GM23338 (cell line): ENCODE data around the gene COL4A5. TPM values are rescaled to one million over a fixed set of nuclear protein-coding genes. Genes with fewer than 3 reads are reported as not detected.
A peak's percentile ranks its signal among the peaks of the same experiment; 100 is the strongest.

Experiments
- ATAC-seq: fragments of 200-7000 bp; cut with Tn5 transposase; 3 replicates; pipeline ENCODE4 v1.9.1; 2020
- DNase-seq: peaks from one replicate; pipeline ENCODE4 v3.0.0-alpha.2; 2015; ENCODE audit warnings: low spot score
- H2AFZ ChIP-seq: fragments of 200-600 bp; sonication (generic); 2 replicates; pipeline ENCODE4 v1.8.0; 2016; ENCODE audit warnings: antibody characterized with exemption, mild to moderate bottlenecking, moderate library complexity
- H3F3A ChIP-seq: fragments of 200-600 bp; sonication (generic); replicated peaks from 2 replicates; pipeline ENCODE4 v1.8.0; 2017; ENCODE audit warnings: antibody characterized with exemption, mixed run types, low read depth
- H3K27ac ChIP-seq: fragments of 200-600 bp; sonication (generic); 2 replicates; pipeline ENCODE4 v1.6.1; 2016; ENCODE audit warnings: low read depth
- H3K27me3 ChIP-seq: fragments of 200-600 bp; sonication (generic); 2 replicates; pipeline ENCODE4 v1.8.0; 2016; ENCODE audit warnings: mild to moderate bottlenecking, mixed run types, moderate library complexity; ENCODE audit not compliant: insufficient read depth
- H3K36me3 ChIP-seq: fragments of 200-600 bp; sonication (generic); 2 replicates; pipeline ENCODE4 v1.8.0; 2016; ENCODE audit warnings: mild to moderate bottlenecking; ENCODE audit not compliant: insufficient read depth
- H3K4me1 ChIP-seq: fragments of 200-600 bp; sonication (generic); 2 replicates; pipeline ENCODE4 v1.8.0; 2016; ENCODE audit warnings: mild to moderate bottlenecking, moderate library complexity; ENCODE audit not compliant: insufficient read depth
- H3K4me2 ChIP-seq: fragments of 200-600 bp; sonication (generic); 2 replicates; pipeline ENCODE4 v1.7.1; 2017; ENCODE audit warnings: mixed run types
- H3K4me3 ChIP-seq: fragments of 200-600 bp; sonication (generic); 2 replicates; pipeline ENCODE4 v1.6.1; 2016; ENCODE audit warnings: mixed run types
- H3K79me2 ChIP-seq: fragments of 200-600 bp; sonication (generic); replicated peaks from 2 replicates; pipeline ENCODE4 v1.8.0; 2017; ENCODE audit warnings: mild to moderate bottlenecking; ENCODE audit not compliant: insufficient read depth
- H3K9me2 ChIP-seq: fragments of 200-600 bp; sonication (generic); 2 replicates; pipeline ENCODE4 v1.8.0; 2017; ENCODE audit not compliant: insufficient read depth
- H4K20me1 ChIP-seq: fragments of 200-600 bp; sonication (generic); replicated peaks from 2 replicates; pipeline ENCODE4 v1.8.0; 2017; ENCODE audit warnings: mild to moderate bottlenecking; ENCODE audit not compliant: insufficient read depth
- H3K27ac Mint-ChIP-seq: 2 replicates; pipeline ENCODE4 v1.8.0; 2020; ENCODE audit warnings: inconsistent platforms, mild to moderate bottlenecking, moderate library complexity, mixed read lengths
- H3K27me3 Mint-ChIP-seq: 3 replicates; pipeline ENCODE4 v1.8.0; 2022; ENCODE audit warnings: low read depth, mild to moderate bottlenecking, moderate library complexity, mixed read lengths, inconsistent platforms; ENCODE audit not compliant: insufficient read depth, poor library complexity
- H3K36me3 Mint-ChIP-seq: 3 replicates; pipeline ENCODE4 v1.8.0; 2021; ENCODE audit warnings: low read depth, mild to moderate bottlenecking, inconsistent platforms, moderate library complexity, mixed read lengths
- H3K4me1 Mint-ChIP-seq: 3 replicates; pipeline ENCODE4 v1.8.0; 2020; ENCODE audit warnings: mild to moderate bottlenecking, inconsistent platforms, mixed read lengths
- H3K4me3 Mint-ChIP-seq: 3 replicates; pipeline ENCODE4 v1.8.0; 2021; ENCODE audit warnings: moderate library complexity, mild to moderate bottlenecking, inconsistent platforms, mixed read lengths
- H3K9me3 Mint-ChIP-seq: 3 replicates; pipeline ENCODE4 v1.8.0; 2020; ENCODE audit warnings: moderate library complexity, mild to moderate bottlenecking, inconsistent platforms, mixed read lengths
- EZH2 ChIP-seq: fragments of 200-600 bp; sonication (generic); IDR thresholded peaks from one replicate; pipeline ENCODE4 v1.8.0; 2017; ENCODE audit warnings: antibody characterized with exemption, mild to moderate bottlenecking, low read depth; ENCODE audit not compliant: unreplicated experiment
- EZH2phosphoT487 ChIP-seq: fragments of 200-600 bp; sonication (generic); IDR thresholded peaks from one replicate; pipeline ENCODE4 v1.8.1; 2018; ENCODE audit warnings: antibody characterized with exemption; ENCODE audit not compliant: unreplicated experiment
- JUNB ChIP-seq: IDR thresholded peaks from one replicate; pipeline ENCODE4 v1.6.1; 2016; ENCODE audit warnings: antibody characterized with exemption; ENCODE audit not compliant: unreplicated experiment
- NANOG ChIP-seq: IDR thresholded peaks from 2 replicates; pipeline ENCODE4 v1.6.1; 2016; ENCODE audit warnings: antibody characterized with exemption, borderline replicate concordance
- POLR2AphosphoS5 ChIP-seq: IDR thresholded peaks from 2 replicates; pipeline ENCODE4 v1.6.1; 2016; ENCODE audit warnings: antibody characterized with exemption, low read depth
- STAT1 ChIP-seq: IDR thresholded peaks from one replicate; pipeline ENCODE4 v1.6.1; 2016; ENCODE audit warnings: antibody characterized with exemption; ENCODE audit not compliant: unreplicated experiment
- ZNF114 ChIP-seq: fragments of 250-450 bp; sonication (Bioruptor Pico); IDR thresholded peaks from 2 replicates; pipeline ENCODE4 v1.5.0; 2020; ENCODE audit warnings: mild to moderate bottlenecking, moderate library complexity
- ZNF331 ChIP-seq: fragments of 250-450 bp; sonication (Bioruptor Pico); IDR thresholded peaks from 2 replicates; pipeline ENCODE4 v1.5.0; 2020; ENCODE audit warnings: low read depth, mild to moderate bottlenecking, moderate library complexity
- polyA plus RNA-seq: library from polyadenylated mRNA; unstranded; fragments of >200 nt; fragmentation: Nextera tagmentation; extraction: Ambion mirVana; gene quantifications from 2 replicates; pipeline ENCODE4 v1.2.1, GENCODE V29; 2016
- total RNA-seq: library from RNA; depleted of rRNA; stranded (reverse); fragments of >200 nt; shearing (Covaris generic); gene quantifications from 2 replicates; pipeline ENCODE4 v1.2.3, GENCODE V29; 2014
- TF ChIP-seq, protein P1 (sequence below): IDR thresholded peaks from one replicate; pipeline ENCODE4 v1.6.1; 2018; ENCODE audit warnings: antibody characterized with exemption; ENCODE audit not compliant: unreplicated experiment

Gene COL4A5
- total and polyA plus RNA-seq, 2 experiments from 2014 or later = 15.5 to 48.1 TPM

DNA sequence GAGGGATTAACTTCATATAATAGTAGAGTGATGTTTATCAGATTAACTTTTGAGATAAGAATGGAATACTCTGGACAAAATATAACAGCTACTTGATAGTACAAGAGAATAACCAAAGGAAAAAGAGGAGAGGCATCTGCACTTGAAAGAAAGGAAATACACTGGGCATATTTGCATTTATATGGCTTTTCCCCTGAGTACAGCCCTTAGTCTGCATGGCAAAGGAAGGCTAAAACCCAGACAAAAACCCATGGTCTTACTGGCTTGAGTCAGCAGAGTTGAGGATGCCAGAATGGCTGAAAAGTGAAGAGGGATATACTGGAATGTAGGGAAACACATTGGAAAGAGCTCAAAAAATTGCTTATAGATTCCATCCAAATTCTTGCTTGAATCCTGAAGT is 101.6 kb downstream of the COL4A5 start:
- no peaks in the 10 kb centered on the region for H4K20me1 ChIP-seq
- H3K27me3 ChIP-seq = no peaks in the 10 kb centered on the region
- H3K4me1 Mint-ChIP-seq = peaks cover 13% of the 10 kb centered on the region
- no peaks in the 10 kb centered on the region for H3K36me3 ChIP-seq
- no peak overlapping the region; the same call in 2 of the 3 replicates for H3K4me3 Mint-ChIP-seq
- peak overlapping the region; percentile 70 for H3K4me2 ChIP-seq
- H3F3A ChIP-seq = no peaks in the 10 kb centered on the region
- peak overlapping the region; percentile 41 for H3K27ac Mint-ChIP-seq
- ATAC-seq = peak; percentile 83
- H3K27ac ChIP-seq = peak overlapping the region; percentile 80
- H3K79me2 ChIP-seq = no peaks in the 10 kb centered on the region
- H3K9me2 ChIP-seq = no peaks in the 10 kb centered on the region
- peaks cover 11% of the 10 kb centered on the region; the same call in 2 of the 3 replicates for H3K9me3 Mint-ChIP-seq
- TF ChIP-seq NANOG (peak; percentile 48; the same call in 1 of the 2 replicates), STAT1 (no peak)
- DNase-seq = peak; percentile 17
- peaks cover 11% of the 10 kb centered on the region; the same call in 1 of the 2 replicates for H3K4me1 ChIP-seq
- H3K27me3 Mint-ChIP-seq = no peaks in the 10 kb centered on the region
- H3K36me3 Mint-ChIP-seq = peaks cover 32% of the 10 kb centered on the region
- no peak overlapping the region for H3K4me3 ChIP-seq
- no peak overlapping the region for H2AFZ ChIP-seq

DNA sequence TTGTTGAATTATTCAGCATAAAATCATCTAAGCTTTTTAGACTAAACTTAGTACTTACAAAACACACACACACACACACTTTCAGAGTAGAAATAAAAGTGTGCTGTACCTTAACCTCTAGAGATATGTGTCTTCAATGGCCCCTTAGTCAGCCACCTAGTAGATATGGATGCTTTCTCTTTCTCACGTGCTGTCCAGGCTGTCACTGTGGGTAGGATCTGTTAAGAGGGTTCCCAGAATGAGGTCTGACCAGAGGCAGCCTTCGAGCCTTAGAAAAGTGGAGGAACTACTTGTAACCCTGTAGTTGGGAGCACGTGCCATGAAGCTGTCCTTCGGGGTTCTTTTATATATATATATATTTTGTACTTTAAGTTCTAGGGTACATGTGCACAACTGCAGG is 117.9 kb downstream of the COL4A5 start:
- Mint-ChIP-seq H3K36me3 (peaks cover 9% of the 10 kb centered on the region), H3K4me3 (no peak overlapping the region), H3K27me3 (no peaks in the 10 kb centered on the region), H3K27ac (no peak overlapping the region), H3K9me3 (no peaks in the 10 kb centered on the region), H3K4me1 (peaks cover 6% of the 10 kb centered on the region; the same call in 2 of the 3 replicates)
- no peak for TF ChIP-seq EZH2phosphoT487
- no peak for TF ChIP-seq ZNF114 (CRISPR knock-in tag)
- no peak for TF ChIP-seq EZH2
- no peak for TF ChIP-seq POLR2AphosphoS5
- no peak for TF ChIP-seq ZNF331 (CRISPR knock-in tag)
- TF ChIP-seq, protein P1, sequence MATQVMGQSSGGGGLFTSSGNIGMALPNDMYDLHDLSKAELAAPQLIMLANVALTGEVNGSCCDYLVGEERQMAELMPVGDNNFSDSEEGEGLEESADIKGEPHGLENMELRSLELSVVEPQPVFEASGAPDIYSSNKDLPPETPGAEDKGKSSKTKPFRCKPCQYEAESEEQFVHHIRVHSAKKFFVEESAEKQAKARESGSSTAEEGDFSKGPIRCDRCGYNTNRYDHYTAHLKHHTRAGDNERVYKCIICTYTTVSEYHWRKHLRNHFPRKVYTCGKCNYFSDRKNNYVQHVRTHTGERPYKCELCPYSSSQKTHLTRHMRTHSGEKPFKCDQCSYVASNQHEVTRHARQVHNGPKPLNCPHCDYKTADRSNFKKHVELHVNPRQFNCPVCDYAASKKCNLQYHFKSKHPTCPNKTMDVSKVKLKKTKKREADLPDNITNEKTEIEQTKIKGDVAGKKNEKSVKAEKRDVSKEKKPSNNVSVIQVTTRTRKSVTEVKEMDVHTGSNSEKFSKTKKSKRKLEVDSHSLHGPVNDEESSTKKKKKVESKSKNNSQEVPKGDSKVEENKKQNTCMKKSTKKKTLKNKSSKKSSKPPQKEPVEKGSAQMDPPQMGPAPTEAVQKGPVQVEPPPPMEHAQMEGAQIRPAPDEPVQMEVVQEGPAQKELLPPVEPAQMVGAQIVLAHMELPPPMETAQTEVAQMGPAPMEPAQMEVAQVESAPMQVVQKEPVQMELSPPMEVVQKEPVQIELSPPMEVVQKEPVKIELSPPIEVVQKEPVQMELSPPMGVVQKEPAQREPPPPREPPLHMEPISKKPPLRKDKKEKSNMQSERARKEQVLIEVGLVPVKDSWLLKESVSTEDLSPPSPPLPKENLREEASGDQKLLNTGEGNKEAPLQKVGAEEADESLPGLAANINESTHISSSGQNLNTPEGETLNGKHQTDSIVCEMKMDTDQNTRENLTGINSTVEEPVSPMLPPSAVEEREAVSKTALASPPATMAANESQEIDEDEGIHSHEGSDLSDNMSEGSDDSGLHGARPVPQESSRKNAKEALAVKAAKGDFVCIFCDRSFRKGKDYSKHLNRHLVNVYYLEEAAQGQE = no peak
- no peak for TF ChIP-seq JUNB
- H3K27me3 ChIP-seq = no peaks in the 10 kb centered on the region
- no peaks in the 10 kb centered on the region for H3K9me2 ChIP-seq
- no peaks in the 10 kb centered on the region for H4K20me1 ChIP-seq
- no peaks in the 10 kb centered on the region for H3K4me1 ChIP-seq
- H3K4me3 ChIP-seq = no peak overlapping the region
- DNase-seq = no peak
- H3K27ac ChIP-seq = no peak overlapping the region
- no peak for ATAC-seq
- no peak overlapping the region for H3K4me2 ChIP-seq
- H3K79me2 ChIP-seq = no peaks in the 10 kb centered on the region
- H3K36me3 ChIP-seq = no peaks in the 10 kb centered on the region
- no peaks in the 10 kb centered on the region for H3F3A ChIP-seq
- no peak overlapping the region for H2AFZ ChIP-seq
